Activated CD8-positive, alpha-beta memory T cell treated with anti-CD3 and anti-CD28 coated beads, Interleukin-2, amount 50 U/mL, for 1 hour (primary cell): Measurements from ENCODE around the gene ZNF684.
"Not testable (repeated sequence)": the region's sequence is repeated elsewhere in the genome, so short reads cannot be mapped to it uniquely, and the experiment has no call there.

Experiments used
- DNase-seq: peaks from one replicate; pipeline ENCODE4 v3.0.0-alpha.2; 2020; ENCODE audit errors: extremely low read depth

ZNF684 gene

DNA sequence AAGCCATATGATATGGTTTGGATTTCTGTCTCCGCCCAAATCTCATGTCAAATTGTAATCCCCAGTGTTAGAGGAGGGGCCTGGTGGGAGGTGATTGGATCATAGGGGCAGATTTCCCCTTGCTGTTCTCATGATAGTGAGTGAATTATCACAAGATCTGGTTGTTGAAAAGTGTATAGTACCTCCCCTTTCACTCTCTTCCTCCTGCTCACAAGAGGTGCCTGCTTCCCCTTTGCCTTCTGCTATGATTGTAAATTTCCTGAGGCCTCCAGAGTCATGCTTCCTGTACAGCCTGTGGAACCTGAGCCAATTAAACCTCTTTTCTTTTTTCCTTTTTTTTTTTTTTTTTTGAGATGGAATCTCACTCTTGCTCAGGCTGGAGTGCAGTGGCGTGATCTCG is 43.4 kb downstream of the ZNF684 start:
- not testable (repeated sequence) for DNase-seq

DNA sequence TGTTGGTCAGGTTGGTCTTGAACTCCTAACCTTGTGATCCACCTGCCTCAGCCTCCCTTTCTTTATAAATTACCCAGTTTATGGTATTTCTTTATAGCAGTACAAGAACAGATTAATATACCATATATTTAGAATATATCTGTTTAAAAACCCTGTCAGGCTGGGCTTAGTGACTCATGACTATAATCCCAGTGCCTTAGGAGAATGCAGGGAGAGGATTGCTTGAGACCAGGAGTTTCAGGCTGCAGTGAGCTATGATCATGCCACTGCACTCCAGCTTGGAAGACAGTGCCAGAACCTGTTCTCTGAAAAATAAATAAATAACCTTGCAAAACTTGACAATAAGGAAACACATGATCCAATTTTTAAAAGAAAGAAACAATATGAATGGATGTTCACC is 43.9 kb downstream of the ZNF684 start:
- DNase-seq = no peak

DNA sequence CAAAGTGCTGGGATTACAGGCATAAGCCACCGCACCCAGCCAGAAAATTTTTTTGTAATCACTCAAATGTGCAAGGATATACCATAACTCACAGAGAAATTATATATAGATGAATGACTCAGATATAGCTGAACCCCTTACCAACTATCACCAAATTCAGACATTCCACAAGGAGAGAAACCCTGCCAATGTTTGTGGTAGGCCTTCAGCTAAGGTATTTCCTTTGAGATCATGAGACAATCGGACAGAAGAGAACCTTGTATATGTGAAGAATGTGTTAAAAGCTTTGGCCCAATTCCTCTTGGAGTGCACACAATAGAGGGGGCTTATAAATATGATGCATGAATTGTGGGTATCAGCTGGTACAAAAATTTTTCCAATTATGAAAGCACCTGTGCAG is 50.7 kb downstream of the ZNF684 start:
- DNase-seq = no peak

DNA sequence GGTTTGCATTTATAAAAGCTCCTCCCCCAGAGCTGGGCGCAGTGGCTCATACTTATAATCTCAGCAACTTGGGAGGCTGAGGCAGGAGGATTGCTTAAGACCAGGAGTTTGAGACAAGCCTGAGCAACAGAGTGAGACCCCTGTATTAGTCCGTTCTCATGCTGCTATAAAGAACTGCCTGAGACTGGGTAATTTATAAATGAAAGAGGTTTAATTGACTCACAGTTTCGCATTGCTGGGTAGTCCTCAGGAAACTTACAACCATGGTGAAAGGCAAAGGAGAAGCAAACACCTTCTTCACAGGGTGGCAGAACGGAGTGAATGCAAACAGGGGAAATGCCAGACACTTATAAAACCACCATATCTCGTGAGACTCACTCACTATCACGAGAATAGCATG is 52.5 kb downstream of the ZNF684 start:
- DNase-seq = no peak

DNA sequence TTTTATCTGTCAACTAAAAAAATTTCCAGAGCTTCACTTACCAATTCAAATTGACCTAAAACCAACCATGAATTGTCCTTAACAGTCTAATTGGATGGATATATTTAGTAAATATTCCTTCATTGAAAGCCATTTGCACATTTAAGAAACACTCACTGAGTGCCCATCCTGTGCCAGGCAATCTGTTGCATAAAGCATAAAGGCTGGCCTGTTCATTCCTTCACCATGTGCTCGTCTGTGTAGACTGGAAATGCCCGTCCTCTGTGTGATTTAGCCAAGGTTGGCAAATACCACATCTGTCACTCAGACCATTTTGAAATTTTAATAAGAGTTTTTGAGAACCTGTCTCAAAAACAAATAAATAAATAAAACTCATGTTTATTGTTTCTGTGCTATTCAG is 57.1 kb downstream of the ZNF684 start:
- DNase-seq = no peak

DNA sequence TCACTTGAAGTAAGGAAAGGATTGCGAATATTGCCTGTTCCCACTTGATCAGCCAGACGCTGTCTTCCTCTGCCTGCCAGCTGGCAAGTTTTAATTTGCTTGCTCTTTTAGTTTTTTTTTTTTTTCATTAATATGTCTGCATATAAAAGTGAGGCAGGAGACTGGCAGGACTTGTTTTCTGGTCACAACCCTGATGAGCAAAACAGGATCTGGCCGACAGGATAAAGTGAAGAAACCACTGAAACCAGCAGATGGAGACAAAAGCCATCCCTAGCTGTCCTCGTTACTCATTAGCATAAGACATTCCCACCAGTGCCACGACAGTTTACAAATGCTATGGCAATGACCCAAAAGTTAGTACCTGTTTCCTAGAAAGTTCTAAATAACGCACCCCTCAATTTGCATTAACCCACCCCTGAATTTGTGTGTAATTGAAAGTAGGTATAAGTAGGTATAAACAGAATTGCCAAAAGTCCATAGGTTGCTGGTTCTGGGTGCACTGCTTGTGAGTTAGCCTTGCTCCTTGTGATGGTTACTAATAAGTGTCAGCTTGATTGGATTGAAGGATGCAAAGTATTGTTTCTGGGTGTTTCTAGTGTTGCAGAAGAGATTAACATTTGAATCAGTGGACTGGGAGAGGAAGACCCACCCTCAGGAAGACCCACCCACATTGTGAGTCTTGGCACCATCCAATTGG is 60.8 kb downstream of the ZNF684 start:
- no peak for DNase-seq

DNA sequence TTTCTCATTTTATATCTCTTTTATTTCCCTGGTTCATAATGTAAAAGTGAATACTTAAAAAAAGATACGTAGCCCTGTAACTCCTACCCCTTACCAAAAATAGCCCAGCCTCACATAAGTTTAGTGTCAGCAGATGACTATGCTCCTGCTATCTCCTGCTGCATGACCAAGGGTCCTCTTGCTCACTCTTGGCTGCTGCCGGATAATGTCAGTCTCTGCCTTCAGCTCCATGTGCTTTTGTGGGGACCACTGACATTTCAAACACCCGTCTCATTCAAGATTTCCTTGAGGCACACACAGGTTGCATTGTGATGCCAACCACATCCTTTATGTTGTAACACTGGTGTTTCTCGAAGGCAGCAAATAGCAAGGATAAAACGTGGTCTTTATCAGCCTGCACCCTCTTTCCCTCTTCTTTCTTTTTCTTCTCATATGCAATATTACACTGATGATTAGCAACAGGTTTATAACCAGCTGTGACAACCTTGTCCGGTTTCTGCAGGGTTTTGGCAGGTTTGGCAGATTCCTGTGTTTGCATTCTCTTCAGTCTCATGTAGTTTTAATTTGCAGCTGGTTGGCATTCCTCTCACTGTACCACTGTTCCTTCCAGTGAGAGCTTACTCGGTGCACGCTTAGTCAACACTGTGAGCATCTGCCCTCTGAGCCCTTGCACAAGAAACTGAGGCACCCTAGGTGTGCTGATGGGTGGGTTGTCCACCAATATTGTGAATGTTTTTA is 62.2 kb downstream of the ZNF684 start:
- DNase-seq = no peak

DNA sequence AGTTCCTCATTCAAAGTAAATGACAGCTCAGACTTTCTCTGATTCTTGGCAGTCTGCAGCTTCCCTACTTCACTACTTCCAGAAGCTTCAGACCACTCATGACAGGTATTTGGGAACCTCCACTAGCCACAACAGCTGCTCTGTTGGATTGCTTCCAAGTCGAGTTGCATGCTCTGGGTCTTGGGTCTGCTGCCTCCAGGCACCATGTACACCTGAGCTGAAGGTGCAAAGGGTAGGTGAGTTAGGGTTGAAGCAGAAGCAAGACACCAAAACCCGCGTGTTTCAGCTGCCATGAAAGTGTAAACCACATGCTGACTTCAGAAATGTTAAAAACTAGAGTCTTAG is 62.7 kb downstream of the ZNF684 start:
- DNase-seq = no peak

DNA sequence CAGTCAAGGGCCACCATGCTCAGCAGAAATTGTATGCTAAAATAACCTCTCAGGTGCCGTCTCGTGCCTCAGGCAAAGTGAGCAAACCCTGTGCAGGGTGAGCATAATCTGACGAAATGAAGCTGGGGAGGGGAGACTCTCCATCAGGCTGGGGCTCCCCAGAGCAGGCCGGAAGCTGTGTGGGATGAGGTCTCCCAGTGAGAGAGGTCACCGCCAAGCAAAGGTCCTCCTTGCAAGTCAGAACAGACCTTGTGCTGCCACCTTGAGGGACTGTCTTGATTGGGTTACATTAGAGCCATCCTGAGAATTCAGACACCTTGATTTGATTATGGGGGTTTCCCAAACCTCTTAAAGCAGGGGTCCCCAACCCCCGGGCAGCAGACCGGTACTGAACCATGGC is 64.2 kb downstream of the ZNF684 start:
- DNase-seq = no peak
